ENCODE results near the gene KRTAP15-1.

Gene KRTAP15-1

GRCh38 chr21:30448514-30448913 is 8.4 kb downstream of the KRTAP15-1 start:
- Histone ChIP-seq H3K27me3 (ENCODE audit: insufficient read depth, low read length, poor library complexity) (no peaks in the 10 kb centered on the region), H3K9me3 (ENCODE audit: insufficient read depth, low read length, severe bottlenecking) (no peaks in the 10 kb centered on the region)
- TF ChIP-seq EZH2 (IDR thresholded peaks at IDR 0.05; ENCODE audit: borderline replicate concordance, low read depth, low read length, severe bottlenecking): no peak
- TF ChIP-seq CTCF (IDR thresholded peaks at IDR 0.05; ENCODE audit: borderline replicate concordance, extremely low read depth, low read length, poor library complexity, severe bottlenecking): no peak

GRCh38 chr21:30463713-30464112 is 23.6 kb downstream of the KRTAP15-1 start:
- no peaks in the 10 kb centered on the region for H4K20me1 ChIP-seq (ENCODE audit: insufficient read depth, low read length)
- H3K36me3 ChIP-seq (ENCODE audit: insufficient read depth, low read length): no peaks in the 10 kb centered on the region
- H3K4me3 ChIP-seq (ENCODE audit: low read depth in 1 of 2, low read length in 2 of 2): no peak overlapping the region
- no peaks in the 10 kb centered on the region for H3K79me2 ChIP-seq (ENCODE audit: insufficient read depth, low read length)
- no peak overlapping the region for H2AFZ ChIP-seq (ENCODE audit: low read depth, low read length)
- H3K4me1 ChIP-seq (ENCODE audit: insufficient read depth, low read length): no peaks in the 10 kb centered on the region
- no peak overlapping the region for H3K9ac ChIP-seq (ENCODE audit: low read depth, low read length)
- DNase-seq: no peak
- H3K27ac ChIP-seq (ENCODE audit: low read length): no peak overlapping the region
- no peak overlapping the region for H3K4me2 ChIP-seq (ENCODE audit: insufficient read depth, low read length)
- H3K9me3 ChIP-seq (ENCODE audit: insufficient read depth, low read length, severe bottlenecking): no peaks in the 10 kb centered on the region
- no peak for ATAC-seq (ENCODE audit: insufficient read depth, low read depth)
- no peaks in the 10 kb centered on the region for H3K27me3 ChIP-seq (ENCODE audit: insufficient read depth, low read length, poor library complexity)
- peak; percentile 68 for TF ChIP-seq CTCF (IDR thresholded peaks at IDR 0.05; ENCODE audit: borderline replicate concordance, extremely low read depth, low read length, poor library complexity, severe bottlenecking)
- no peak for TF ChIP-seq EZH2 (IDR thresholded peaks at IDR 0.05; ENCODE audit: borderline replicate concordance, low read depth, low read length, severe bottlenecking)

More at GRCh38 chr21:30448514-30448913, 8.4 kb downstream of the KRTAP15-1 start:
- Histone ChIP-seq H3K4me2 (ENCODE audit: insufficient read depth, low read length) (no peak overlapping the region), H3K36me3 (ENCODE audit: insufficient read depth, low read length) (no peaks in the 10 kb centered on the region), H3K27ac (ENCODE audit: low read length) (no peak overlapping the region), H2AFZ (ENCODE audit: low read depth, low read length) (no peak overlapping the region), H3K4me1 (ENCODE audit: insufficient read depth, low read length) (peaks cover 5% of the 10 kb centered on the region; the same call in 1 of the 2 replicates), H3K9ac (ENCODE audit: low read depth, low read length) (no peak overlapping the region), H3K4me3 (ENCODE audit: low read depth in 1 of 2, low read length in 2 of 2) (no peak overlapping the region), H3K79me2 (ENCODE audit: insufficient read depth, low read length) (no peaks in the 10 kb centered on the region), H4K20me1 (ENCODE audit: insufficient read depth, low read length) (no peaks in the 10 kb centered on the region)
- no peak for DNase-seq
- no peak for ATAC-seq (ENCODE audit: insufficient read depth, low read depth)

- H3K9ac ChIP-seq (ENCODE audit: low read depth, low read length): no peak overlapping the region
- no peak for ATAC-seq (ENCODE audit: insufficient read depth, low read depth)
- DNase-seq: no peak
Measured at GRCh38 chr21:30468900-30469714, 29.0 kb downstream of the KRTAP15-1 start.

More at GRCh38 chr21:30468900-30469714, 29.0 kb downstream of the KRTAP15-1 start:
- Histone ChIP-seq H4K20me1 (ENCODE audit: insufficient read depth, low read length) (no peaks in the 10 kb centered on the region), H3K27me3 (ENCODE audit: insufficient read depth, low read length, poor library complexity) (no peaks in the 10 kb centered on the region), H3K4me1 (ENCODE audit: insufficient read depth, low read length) (no peaks in the 10 kb centered on the region), H2AFZ (ENCODE audit: low read depth, low read length) (no peak overlapping the region), H3K9me3 (ENCODE audit: insufficient read depth, low read length, severe bottlenecking) (no peaks in the 10 kb centered on the region), H3K4me2 (ENCODE audit: insufficient read depth, low read length) (no peak overlapping the region), H3K36me3 (ENCODE audit: insufficient read depth, low read length) (no peaks in the 10 kb centered on the region), H3K4me3 (ENCODE audit: low read depth in 1 of 2, low read length in 2 of 2) (no peak overlapping the region), H3K79me2 (ENCODE audit: insufficient read depth, low read length) (no peaks in the 10 kb centered on the region), H3K27ac (ENCODE audit: low read length) (no peak overlapping the region)
- no peak for TF ChIP-seq EZH2 (IDR thresholded peaks at IDR 0.05; ENCODE audit: borderline replicate concordance, low read depth, low read length, severe bottlenecking)
- TF ChIP-seq CTCF (IDR thresholded peaks at IDR 0.05; ENCODE audit: borderline replicate concordance, extremely low read depth, low read length, poor library complexity, severe bottlenecking): no peak
